Subcutaneous preadipocyte (primary cell): ENCODE results near the gene ALDOA. TPM values are rescaled to one million over a fixed set of nuclear protein-coding genes. Genes with fewer than 3 reads are reported as not detected.

Experiments
- total RNA-seq: library from RNA; depleted of rRNA; stranded (reverse); fragments of >200 nt; gene quantifications from 2 replicates; pipeline ENCODE4 v1.2.3, GENCODE V29; 2012

ALDOA gene
- total RNA-seq: 847 and 985 TPM in 2 replicates

GRCh38 chr16:30065102-30065942 lies at the start of gene ALDOA:
TSS of gene ALDOA (plus strand) at chr16:30065760. CDS start at chr16:30066898, 1,138 bp downstream.

GRCh38 chr16:30022887-30023286 lies 42.7 kb upstream of the ALDOA start, which contains the start of gene C16orf92:
TSS of gene C16orf92 (plus strand) at chr16:30023198. CDS start at chr16:30023341, 143 bp downstream.

GRCh38 chr16:30030841-30031413 lies 34.6 kb upstream of the ALDOA start, which contains the start of gene TLCD3B:
TSS of gene TLCD3B (minus strand) at chr16:30031271. CDS start at chr16:30030527, 744 bp downstream.

GRCh38 chr16:30075503-30076275 lies 10.1 kb downstream of the ALDOA start, which contains the start of gene PPP4C:
TSS of gene PPP4C (plus strand) at chr16:30075994. CDS start at chr16:30076378, 384 bp downstream.

GRCh38 chr16:30091474-30092372 lies 26.2 kb downstream of the ALDOA start, which contains the start of gene TBX6:
TSS of gene TBX6 (minus strand) at chr16:30091924. CDS start at chr16:30091193, 731 bp downstream.

GRCh38 chr16:30096105-30096861 lies 30.7 kb downstream of the ALDOA start, which contains the start of gene YPEL3:
TSS of gene YPEL3 (minus strand) at chr16:30096213. CDS start at chr16:30095482, 731 bp downstream.

GRCh38 chr16:30113031-30113710 lies 47.6 kb downstream of the ALDOA start, which contains the start of gene GDPD3:
TSS of gene GDPD3 (minus strand) at chr16:30113537. CDS start at chr16:30113478, 59 bp downstream.

Other genes with a start within 250 kb of the ALDOA start
- 13.6 and 19.9 TPM in 2 replicates for gene PAGR1, start 249.6 kb upstream of the ALDOA start, total RNA-seq
- gene MVP, start 245.3 kb upstream of the ALDOA start, total RNA-seq: 246 and 329 TPM in 2 replicates
- 57.7 and 65.4 TPM in 2 replicates for gene CDIPT, start 202.5 kb upstream of the ALDOA start, total RNA-seq
- 0.73 and 0.98 TPM in 2 replicates for gene SEZ6L2, start 166.2 kb upstream of the ALDOA start, total RNA-seq
- 2.3 and 4.4 TPM in 2 replicates for gene ASPHD1, start 165.3 kb upstream of the ALDOA start, total RNA-seq
- 6.2 and 10.2 TPM in 2 replicates for gene KCTD13, start 139.5 kb upstream of the ALDOA start, total RNA-seq
- 40.7 and 53.3 TPM in 2 replicates for gene TMEM219, start 103.7 kb upstream of the ALDOA start, total RNA-seq
- gene TAOK2, start 91.9 kb upstream of the ALDOA start, total RNA-seq: 32.3 and 42.2 TPM in 2 replicates
- gene HIRIP3, start 70.1 kb upstream of the ALDOA start, total RNA-seq: 5.9 and 8.2 TPM in 2 replicates
- gene INO80E, start 69.5 kb upstream of the ALDOA start, total RNA-seq: 18.7 and 21.7 TPM in 2 replicates
- 0.20 and 0.37 TPM in 2 replicates for gene DOC2A, start 54.7 kb upstream of the ALDOA start, total RNA-seq
- gene C16orf92, start 42.6 kb upstream of the ALDOA start, total RNA-seq: not detected in 2 replicates
- gene TLCD3B, start 34.5 kb upstream of the ALDOA start, total RNA-seq: not detected in 2 replicates
- 182 and 190 TPM in 2 replicates for gene PPP4C, start 10.2 kb downstream of the ALDOA start, total RNA-seq
- 0.39 TPM in 1 of 2 replicates, not detected in the other for gene TBX6, start 26.2 kb downstream of the ALDOA start, total RNA-seq
- gene YPEL3, start 30.5 kb downstream of the ALDOA start, total RNA-seq: 6.6 and 9.2 TPM in 2 replicates
- gene GDPD3, start 47.8 kb downstream of the ALDOA start, total RNA-seq: 0.78 and 1.8 TPM in 2 replicates
- gene MAPK3, start 57.5 kb downstream of the ALDOA start, total RNA-seq: 50.0 and 59.2 TPM in 2 replicates
- gene CORO1A, start 117.8 kb downstream of the ALDOA start, total RNA-seq: 0.73 and 1.6 TPM in 2 replicates
- 47.7 and 168 TPM in 2 replicates for gene BOLA2B, start 127.9 kb downstream of the ALDOA start, total RNA-seq
- 37.5 and 42.6 TPM in 2 replicates for gene SLX1A, start 128.1 kb downstream of the ALDOA start, total RNA-seq
- gene SULT1A3, start 133.5 kb downstream of the ALDOA start, total RNA-seq: 2.9 and 5.7 TPM in 2 replicates
- gene NPIPB13, start 182.7 kb downstream of the ALDOA start, total RNA-seq: 0.73 TPM in 1 of 2 replicates, not detected in the other